D341Med (cell line): Measurements from ENCODE around the gene SH3RF1.
"Not testable (repeated sequence)": the region's sequence is repeated elsewhere in the genome, so short reads cannot be mapped to it uniquely, and the experiment has no call there.

Experiments
- DNase-seq: peaks from one replicate; pipeline ENCODE4 v3.0.0; 2012; ENCODE audit warnings: low spot score

SH3RF1 gene

DNA sequence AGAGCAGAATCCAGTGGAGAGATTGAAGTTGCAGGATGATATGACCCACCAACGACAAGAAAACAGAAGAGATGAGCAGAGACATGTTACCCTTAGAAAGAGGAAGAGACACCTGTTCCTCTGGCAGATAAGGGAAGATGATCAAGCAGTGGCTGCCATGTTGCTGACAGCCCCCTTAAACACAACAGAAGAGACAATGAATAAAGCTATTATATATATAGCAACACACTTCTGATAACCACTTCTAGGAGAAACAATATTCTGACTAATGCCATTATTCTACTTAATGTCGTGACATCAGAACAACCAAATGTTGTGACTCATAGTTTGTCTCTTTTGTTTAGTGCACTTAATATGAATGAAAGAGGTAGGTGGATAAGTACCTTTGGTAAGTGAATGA, 44.9 kb downstream of the SH3RF1 start:
- DNase-seq, result no peak

DNA sequence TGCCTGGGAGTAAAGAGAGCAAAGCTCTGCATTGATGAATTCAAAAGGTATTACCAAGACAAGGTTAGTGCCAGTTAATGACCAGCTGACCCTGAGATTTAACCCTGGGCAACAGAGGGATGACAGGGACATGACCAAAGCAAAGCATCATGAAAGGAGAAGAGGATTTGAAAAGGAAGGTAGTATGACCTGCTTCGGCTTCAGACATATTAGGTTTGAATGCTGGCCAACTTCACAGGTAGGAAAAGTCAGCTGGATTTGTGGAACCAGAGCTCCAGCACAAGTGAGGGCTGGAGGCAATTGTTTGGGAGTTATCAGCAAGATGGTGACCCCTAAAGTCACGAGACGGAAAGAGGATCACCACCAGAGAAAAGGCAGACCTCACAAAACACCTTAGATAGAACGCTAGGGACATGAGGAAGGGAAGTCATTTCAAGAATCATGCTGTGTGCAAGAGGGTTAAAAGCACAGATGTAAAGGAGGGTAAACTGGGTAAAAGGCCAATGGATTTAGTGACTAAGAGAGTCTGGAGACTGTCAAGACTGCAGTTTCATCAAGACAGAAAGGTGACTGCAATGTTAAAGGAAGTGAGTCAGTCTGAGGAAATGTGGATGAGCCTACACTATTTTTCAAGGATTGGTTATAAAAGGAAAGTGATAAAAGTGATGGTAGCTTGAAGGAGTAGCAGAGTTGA, 45.6 kb downstream of the SH3RF1 start:
- no peak for DNase-seq

DNA sequence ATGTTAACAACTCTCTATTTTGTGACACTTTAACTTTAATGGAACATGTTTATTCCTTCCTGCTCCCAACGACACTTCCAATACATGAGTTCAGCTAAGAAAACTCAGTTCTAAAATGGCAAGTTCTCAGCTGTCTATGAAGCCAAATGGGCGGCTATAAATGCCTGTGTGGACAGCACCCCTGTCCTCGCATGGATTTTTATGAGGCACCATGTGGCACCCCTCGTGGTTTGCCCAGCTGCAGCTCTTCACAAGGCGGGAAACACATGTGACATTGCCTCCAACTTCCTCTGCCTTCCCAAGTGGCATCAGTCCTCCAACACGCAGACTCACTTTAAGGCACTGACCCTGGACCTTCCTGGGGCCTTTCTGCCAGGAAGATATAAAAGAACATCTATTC, 48.0 kb downstream of the SH3RF1 start:
- DNase-seq, result no peak

DNA sequence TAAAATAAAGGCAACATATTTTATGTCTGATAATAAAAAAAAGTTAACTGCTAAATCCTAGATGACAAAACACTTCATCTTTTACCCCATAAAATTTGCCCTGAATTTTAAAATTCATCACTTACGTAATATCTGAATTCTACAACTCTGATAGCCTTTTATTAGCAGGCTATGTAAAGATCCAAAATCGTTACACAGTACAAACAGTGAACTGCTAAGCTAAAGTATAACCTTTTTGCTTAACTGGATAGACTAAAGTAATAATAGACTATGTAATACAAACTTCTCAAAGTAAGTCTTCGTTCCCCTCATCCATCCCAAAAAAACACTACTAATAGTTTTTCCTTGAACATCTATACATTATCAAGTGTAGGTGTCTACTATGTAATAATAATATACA, 49.1 kb downstream of the SH3RF1 start:
- DNase-seq, result no peak

DNA sequence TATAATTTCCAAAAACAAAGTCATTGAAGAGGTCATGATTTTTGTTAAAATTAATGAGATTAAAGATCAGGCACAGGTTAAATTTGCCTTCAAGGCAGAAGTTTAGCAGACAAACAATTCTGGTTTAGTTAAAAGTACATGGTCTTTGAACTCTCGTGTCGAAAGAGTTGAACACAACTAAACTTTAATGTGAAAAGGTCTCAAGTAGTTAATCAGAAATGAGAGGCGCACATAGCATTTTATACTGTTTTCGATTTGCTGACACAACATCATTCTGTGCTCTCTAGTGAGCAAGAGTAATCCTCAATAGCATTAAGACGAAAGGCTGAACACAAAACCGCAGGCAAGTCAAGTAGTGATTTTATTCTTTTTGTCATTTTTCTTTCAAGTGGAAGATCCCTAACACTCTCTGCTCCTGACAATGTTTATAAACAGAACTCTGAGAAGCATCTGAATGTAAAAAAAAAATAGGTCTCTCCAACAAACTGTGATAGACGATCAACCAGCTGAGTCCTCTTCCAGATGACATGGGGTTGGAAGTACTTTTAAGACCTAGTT, 49.8 kb downstream of the SH3RF1 start:
- DNase-seq, result no peak

DNA sequence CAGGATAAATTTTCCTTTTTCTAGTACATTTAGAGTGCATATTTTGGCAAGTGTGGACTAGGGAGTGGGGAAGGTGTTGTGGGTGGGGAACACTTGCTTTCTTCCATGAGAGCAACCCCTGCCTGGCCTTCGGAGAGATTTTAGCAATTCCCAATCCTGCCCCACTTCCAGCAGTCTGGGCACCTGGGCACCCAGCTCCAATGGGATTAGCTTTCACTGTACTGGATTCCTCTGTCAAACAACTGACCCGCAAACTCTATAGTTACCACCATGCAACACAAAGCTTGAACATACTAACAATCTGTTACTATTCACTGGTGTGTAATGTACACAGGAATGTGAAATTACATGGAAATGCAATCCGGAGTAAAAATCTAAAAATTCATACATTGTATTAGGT, 50.3 kb downstream of the SH3RF1 start:
- no peak for DNase-seq

DNA sequence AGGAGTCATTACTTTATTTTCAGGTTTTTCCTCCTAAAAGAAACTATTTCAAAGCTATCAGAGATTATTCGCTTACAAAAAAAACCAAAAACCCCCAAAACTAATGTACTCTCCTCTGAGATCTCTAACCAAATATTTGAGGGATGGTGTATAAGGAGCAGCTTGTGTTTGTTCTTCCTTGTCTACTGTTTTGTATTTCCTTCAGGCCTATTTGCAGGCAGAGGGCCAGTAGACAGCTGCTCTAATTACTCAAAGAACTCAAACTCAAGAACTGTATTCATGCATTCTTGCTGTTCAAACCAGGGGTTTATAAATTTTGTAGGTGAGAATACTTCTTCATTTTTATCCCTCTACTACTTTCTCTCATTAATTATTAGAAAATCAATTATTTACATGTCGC, 51.3 kb downstream of the SH3RF1 start:
- DNase-seq, result no peak

DNA sequence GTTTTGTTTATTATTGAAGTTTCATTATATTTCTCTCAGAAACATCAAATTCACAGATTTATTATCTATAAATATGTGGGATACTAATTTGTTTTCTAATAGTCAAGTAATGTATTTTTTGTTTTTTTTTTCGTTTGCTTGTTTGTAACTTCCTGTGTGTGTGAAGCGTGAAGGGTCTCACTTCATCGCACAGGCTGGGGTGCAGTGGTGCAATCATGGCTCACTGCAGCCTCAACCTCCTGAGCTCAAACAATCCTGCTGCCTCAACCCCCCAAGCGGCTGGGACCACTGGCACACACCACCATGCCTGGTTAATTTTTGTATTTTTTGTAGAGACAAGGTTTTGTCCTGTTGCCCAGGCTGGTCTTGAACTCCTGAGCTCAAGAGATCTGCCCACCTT, 55.1 kb downstream of the SH3RF1 start:
- no peak for DNase-seq

DNA sequence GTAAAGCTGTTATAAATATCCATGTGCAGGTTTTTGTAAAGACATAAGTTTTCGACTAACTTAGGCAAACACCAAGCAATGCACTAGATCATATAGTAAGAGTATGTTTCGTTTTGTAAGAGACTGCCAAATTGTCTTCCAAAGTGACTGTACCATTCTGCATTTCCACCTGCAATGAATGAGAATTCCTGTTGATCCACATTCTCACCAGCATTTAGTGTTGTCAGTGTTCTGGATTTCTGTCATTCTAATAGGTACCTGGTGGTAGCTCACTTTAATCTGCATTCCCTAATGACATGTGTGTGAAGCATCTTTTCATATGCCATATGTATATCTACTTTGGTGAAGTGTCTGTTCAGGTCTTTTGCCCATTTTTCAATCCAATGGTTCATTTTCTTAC, 57.8 kb downstream of the SH3RF1 start:
- no peak for DNase-seq

DNA sequence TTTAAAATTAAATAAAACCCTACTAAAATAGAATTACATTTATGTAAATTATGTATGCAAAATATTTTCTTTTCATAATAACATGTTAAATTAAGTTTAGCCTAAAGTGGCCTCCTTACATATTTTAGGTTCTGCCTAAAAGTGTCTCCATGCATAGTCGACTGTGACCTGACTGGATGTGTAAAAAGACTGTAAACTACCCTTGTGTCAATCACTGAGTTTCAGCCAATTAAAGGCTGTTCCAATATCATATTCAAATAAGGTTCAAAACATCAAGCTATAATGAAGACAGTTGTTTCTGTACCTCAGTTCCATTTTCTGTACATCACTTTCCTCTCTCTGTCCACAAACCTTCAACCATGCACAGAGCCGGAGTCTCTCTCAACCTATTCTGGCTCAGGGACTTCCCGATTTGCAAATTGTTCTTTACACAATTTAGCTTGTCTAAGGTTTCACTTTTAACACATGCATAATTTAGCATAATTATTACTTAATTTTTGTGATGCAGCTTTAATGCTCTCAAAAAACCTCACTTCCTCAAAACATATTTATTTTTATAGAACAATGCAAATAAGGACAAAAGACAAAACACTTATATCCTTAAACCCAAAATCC, 60.1 kb downstream of the SH3RF1 start:
- no peak for DNase-seq

DNA sequence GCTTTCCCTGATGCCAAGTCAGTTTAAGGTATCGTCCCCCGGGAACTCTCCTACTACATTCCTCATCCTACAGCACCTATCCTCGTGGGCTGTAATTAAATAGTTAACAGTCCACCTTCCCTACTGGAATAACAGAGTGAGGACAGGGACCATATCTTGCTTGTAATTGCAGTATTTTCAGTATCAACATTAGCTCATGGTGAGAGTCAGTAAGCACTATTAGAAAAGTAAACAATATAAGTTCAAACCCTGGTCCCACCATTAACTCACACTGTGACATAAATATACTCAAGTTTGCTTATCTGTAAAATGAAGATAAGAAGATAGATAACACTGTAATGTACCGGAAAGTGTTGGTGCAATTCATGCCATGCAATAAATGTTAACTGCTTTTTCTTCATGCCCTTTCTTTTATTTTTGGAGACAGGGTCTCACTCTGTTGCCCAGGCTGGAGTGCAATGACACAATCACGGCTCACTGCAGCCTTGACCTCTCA, 61.3 kb downstream of the SH3RF1 start:
- DNase-seq, result no peak

DNA sequence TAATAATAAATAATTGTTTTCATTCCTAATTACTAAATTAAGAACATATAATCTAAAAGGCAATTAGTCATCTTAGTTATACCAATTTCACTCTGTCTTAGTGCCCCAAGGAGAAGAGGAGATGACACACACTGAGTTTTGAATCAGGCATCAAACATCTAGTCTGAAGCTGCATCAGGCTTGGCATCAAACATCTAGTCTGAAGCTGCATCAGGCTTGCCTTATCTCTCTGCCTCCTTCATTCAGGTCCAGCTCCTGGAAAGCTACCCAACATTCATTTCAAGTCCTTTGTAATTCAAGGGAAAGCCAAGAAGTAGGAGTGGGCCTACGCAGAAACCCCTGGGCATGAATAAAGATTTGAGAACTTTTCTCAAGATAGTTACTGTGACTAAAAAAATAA, 62.2 kb downstream of the SH3RF1 start:
- no peak for DNase-seq

DNA sequence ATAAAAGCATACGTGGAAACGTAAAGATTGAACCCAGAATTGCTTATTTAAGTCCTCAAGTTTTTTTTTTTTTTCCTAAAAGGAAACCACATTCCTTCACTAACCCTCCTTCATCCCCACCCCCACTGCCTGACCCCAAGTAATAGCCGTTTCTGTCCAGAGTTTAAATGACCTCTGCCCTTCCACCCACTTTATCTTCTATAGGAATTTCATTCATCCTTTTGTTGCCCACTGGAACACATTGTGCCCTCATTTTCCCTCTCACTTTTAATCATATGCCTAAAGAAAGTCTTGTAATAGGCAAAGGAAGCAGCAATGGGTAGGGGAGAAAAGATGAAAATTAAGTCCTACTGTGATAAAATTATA, 62.7 kb downstream of the SH3RF1 start:
- DNase-seq, result no peak

DNA sequence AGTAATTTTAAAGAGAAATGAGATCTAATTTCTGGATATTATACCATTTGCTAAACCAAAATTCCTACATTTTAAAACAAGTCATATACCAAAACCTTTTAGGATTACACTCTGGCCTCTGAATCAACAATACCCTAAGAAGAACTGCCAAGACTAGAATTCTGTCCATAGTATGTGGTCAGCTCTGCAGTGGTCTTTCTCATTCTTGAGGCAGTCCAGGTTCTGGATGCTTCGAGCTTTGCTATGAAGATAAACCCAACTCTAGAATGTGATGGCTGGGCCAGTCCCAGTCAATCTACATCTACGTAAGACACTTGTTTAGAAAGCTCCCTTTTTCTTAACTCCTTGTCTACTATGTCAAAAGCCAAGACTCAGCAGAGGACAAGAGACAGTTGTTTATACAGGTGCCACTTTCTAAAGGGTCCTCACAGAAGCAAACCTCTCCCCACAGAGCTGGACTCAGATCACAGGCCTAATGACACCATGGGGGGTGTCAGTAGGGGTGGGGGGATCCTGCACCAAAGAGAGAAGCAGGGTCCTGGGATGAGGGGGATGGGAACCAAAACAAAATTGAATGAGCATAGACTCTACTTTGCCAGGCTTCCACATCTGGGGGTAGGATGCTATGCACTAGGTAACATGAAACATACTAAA, 63.2 kb downstream of the SH3RF1 start:
- DNase-seq, result no peak

DNA sequence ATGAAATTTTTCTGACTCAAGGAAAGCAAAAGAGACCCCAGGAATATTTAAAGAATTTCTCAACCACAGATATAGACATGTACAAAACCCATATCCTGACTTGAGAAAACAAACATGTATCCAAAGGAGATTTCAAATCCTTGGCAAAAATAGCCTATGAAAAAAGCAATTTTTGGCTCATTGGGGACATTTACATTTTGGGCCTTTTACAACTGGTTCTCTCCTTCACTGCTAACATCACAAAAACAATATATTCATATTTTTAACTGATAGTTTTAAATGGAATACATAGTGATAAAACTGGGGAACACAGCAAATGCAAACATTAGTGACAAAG, 65.0 kb downstream of the SH3RF1 start:
- DNase-seq, result no peak

DNA sequence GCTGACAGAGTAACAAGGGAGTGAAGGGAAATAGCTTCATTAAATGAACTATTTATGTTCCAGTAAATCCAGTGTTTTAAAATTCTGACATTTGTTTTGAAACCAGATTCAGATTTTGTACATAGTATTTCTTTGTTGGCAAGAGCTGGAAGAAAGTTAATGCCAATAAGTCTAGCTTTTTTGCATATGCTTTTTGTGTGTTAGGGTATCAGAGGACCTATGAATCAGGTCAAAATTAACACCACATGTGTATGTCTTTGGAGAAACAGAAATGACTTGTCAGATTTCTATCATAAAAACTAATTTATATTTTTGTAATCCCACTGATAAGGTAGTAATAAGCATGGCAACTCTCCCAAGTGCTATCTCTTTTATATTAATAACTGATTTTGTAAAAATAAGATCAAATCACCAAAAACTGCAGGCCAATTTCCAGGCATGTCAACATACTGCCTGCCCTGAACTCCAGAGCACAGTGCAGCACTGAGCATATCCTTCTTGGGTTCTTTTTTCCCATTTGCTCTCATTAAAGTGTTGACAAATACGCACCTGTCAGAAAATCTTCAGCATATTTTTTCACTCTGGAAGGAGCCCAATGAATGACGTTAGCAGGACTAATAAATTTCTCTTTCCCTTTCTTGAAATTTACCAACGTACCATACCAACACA, 65.5 kb downstream of the SH3RF1 start:
- DNase-seq, result no peak

DNA sequence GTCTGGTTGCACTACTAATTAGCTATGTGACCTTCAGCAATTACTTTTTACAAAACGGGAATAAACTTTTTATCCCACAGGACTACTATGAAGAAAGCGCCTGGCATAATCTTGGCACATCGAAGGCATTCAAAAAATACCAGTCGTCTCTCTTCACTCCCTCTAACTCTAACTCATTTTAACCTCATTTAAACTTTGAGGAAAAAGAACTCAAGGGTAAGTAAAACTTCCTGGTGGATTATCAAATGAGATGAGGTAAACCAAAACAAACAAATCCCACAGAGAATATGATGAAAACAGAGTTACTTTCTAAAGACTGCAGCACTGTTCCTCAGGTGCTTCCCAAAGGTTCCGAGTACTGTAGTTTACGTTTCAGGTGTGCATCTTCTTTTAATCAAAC, 66.9 kb downstream of the SH3RF1 start:
- DNase-seq, result no peak

DNA sequence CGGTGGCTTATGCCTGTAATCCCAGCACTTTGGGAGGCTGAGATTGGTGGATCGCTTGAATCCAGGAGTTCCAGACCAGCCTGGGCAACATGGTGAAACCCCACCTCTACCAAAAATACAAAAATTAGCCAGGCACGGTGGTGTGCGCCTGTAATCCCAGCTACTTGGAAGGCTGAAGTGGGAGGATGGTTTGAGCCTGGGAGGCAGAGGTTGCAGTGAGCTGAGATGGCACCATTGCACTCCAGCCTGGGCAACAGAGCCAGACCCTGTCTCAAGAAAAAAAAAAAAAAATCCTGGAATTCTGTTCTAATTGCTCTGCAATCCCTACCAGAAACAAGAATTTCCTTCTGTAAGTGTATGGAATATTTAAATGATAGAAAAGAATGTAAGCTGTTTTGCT, 67.5 kb downstream of the SH3RF1 start:
- not testable (repeated sequence) for DNase-seq

DNA sequence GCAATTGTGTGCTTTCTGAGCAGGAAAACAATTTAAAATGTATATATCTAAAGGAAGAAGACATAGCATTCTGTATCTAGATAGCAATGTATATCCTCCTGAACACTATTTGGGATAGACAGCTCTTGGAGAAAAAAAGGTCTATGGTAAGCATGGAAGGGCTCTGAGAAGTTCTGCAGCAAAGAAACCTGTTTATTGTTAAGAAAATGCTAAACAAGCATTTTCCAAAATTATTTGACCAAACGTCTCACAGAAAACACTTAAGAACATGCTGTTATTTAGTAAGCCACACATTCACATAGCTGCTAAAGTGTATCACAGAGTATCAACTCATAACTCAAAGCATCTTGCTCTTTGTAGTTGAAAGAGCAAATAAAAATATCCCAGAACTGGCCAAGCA, 67.9 kb downstream of the SH3RF1 start:
- no peak for DNase-seq

DNA sequence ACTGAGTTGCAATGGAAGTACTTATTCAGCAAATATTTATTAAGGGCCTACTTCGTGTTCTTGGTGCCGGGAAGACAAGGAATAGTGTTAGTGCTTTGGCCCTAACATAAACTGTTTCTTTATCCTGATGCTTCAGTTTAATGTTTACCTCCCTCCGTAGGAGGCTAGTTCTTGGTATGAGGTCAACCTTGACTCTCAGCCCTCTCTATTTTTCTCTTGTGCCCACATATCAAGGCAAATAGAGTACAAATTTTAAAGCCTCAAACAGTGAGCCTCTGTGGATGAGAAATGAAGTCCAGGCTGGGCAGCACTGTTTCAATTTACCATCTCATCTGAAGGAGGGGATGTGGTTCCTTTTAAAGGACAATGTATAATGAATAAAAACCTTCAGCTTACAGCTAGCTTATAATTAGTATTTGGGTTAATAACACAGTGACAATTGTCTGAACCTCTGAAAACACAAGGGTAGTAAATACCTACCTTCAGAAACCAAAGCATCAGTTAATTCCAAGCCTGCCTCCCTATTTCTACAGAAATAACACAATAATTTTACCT, 68.5 kb downstream of the SH3RF1 start:
- DNase-seq, result no peak

DNA sequence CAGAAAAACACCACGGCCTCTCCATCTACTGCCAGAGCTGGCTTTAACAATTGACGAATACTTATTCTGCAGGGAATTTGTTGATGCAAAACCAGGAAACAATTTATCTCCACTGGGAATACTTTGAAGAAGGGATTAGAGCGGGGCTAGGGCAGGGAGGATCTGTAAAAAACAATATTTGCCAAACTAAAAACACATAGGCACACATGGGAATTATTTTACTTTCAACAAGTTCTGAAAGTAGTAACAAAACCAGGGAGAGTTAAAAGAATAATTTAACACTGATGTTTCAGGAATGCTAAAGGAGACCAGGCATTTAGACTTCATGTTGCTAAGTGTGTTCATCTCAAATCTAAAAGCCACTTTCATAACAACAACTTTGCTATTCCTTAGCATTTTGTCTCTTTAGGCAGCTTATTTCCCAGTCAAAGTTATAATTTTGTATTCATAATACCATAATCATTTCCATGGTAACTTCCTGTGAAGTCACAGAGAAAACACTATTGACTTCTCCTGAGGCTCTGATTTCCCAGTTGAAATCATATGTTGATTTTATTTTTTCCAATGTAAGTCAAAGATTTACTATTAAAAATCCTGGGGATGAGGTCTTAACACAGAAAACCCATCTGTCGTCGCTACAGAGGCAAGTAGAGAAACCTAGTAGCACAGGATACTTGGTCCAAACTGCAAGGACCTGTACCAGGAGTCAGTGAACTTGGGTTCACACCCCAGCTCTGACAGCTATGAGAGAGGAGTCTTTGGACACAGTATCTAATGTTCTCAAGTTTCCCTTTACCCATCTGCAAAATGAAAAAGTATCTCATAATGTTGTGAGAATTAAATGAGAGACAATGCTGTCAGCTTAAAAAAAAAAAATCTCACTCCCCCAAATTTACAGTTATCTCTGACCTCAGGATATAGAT, 69.3 kb downstream of the SH3RF1 start:
- peak; percentile 53 for DNase-seq
